Gastrocnemius medialis (tissue), 4 donors: ENCODE data around the gene LRRC51. TPM values are rescaled to one million over a fixed set of nuclear protein-coding genes. Genes with fewer than 3 reads are reported as not detected.

Experiments used
- ATAC-seq, 2 donors: fragments of 150-250 bp; one replicate each; pipeline ENCODE4 v1.9.1; 2016
- DNase-seq, 2 donors: peaks; one replicate each; pipeline ENCODE4 v3.0.0-alpha.2; 2019
- H3K27ac ChIP-seq, 4 donors: fragments of 200-600 bp; sonication (generic); 1 replicate in 1 of 4; 2 replicates in 3 of 4; pipeline ENCODE4 v1.5.1; 2016 to 2018; ENCODE audit warnings: mild to moderate bottlenecking in 2 of 4, moderate library complexity in 1 of 4
- H3K27me3 ChIP-seq, 3 donors: fragments of 200-600 bp; sonication (generic) in 2 of 3; 1 replicate in 1 of 3; 2 replicates in 2 of 3; pipeline versions ENCODE4 v1.5.1 to v1.6.0; 2016 to 2019; ENCODE audit warnings: mild to moderate bottlenecking in 1 of 3, moderate library complexity in 1 of 3
- H3K36me3 ChIP-seq, 2 donors: fragments of 200-600 bp; sonication (generic) in 1 of 2; one replicate each; pipeline ENCODE4 v1.5.1; 2017 to 2018
- H3K4me1 ChIP-seq, 2 donors: fragments of 200-600 bp; sonication (generic) in 1 of 2; one replicate each; pipeline ENCODE4 v1.5.1; 2016 to 2017; ENCODE audit warnings: mild to moderate bottlenecking in 2 of 2
- H3K4me3 ChIP-seq, 4 donors: fragments of 200-600 bp; sonication (generic) in 3 of 4; 1 replicate in 1 of 4; 2 replicates in 3 of 4; pipeline ENCODE4 v1.5.1; 2016 to 2019; ENCODE audit warnings: mild to moderate bottlenecking in 2 of 4
- H3K9me3 ChIP-seq, 3 donors: fragments of 200-600 bp; sonication (generic) in 2 of 3; 1 replicate in 1 of 3; 2 replicates in 2 of 3; pipeline ENCODE4 v1.5.1; 2016 to 2019
- CTCF ChIP-seq, 5 experiments: fragments of 450-650 bp in 3 of 5; fragments of 200-600 bp in 2 of 5; sonication (generic) in 2 of 5; IDR thresholded peaks in 4 of 5; conservative IDR thresholded peaks in 1 of 5; 1 replicate in 4 of 5; 2 replicates in 1 of 5; pipeline ENCODE4 v1.5.1; 2016 to 2019; ENCODE audit warnings: antibody characterized with exemption in 5 of 5, mild to moderate bottlenecking in 3 of 5, moderate library complexity in 3 of 5
- POLR2A ChIP-seq, 2 donors: fragments of 450-650 bp; IDR thresholded peaks; one replicate each; pipeline ENCODE4 v1.6.1; 2017; ENCODE audit warnings: antibody characterized with exemption in 2 of 2, mild to moderate bottlenecking in 2 of 2, moderate library complexity in 2 of 2
- in situ Hi-C, 4 donors: fragments of 200-750 bp; cut with MboI; loops; one replicate each; pipeline versions ENCODE4 v1.15.0 to v1.8.0; 2017; ENCODE audit warnings: low sequenced_read_pairs in 4 of 4
- intact Hi-C: fragments of 100-400 bp; cut with DNase I; formaldehyde crosslinking; loops from one replicate; pipeline ENCODE4 v1.15.1; 2023; ENCODE audit warnings: low total_unique reads
- total RNA-seq, 4 donors: library from RNA; depleted of rRNA; stranded (reverse); fragments of >200 nt; gene quantifications; one replicate each; pipeline versions ENCODE4 v1.1.0 to v1.2.3, GENCODE V29; 2016

Gene LRRC51
- total RNA-seq, 4 donors from 2014 or later = 3.6 to 9.5 (median 5.3) TPM

GRCh38 chr11:72038491-72038890, 42.2 kb upstream of the LRRC51 start:
- Histone ChIP-seq H3K4me3 (peak overlapping the region; percentile 57 to 83 (median 70)), H3K4me1 (peaks cover 49 to 53% of the 10 kb centered on the region in 2 donors), H3K36me3 (peaks cover 0 to 25% of the 10 kb centered on the region in 2 donors), H3K27me3 (no peaks in the 10 kb centered on the region), H3K9me3 (no peaks in the 10 kb centered on the region), H3K27ac (peak overlapping the region; percentile 87 to 97 (median 97))
- in situ Hi-C loops (loop anchor here in 1 of 4 donors (5.0 kb wide), 1 partner anchor 39 kb away; no protein-coding TSS in a partner anchor), intact Hi-C loops (loop anchor here (1.0 kb wide), 2 partner anchors 74 to 185 kb away; partner anchors contain the start of gene ANAPC15)
- TF ChIP-seq CTCF (IDR thresholded peaks at IDR 0.05 in 4 of 5, conservative IDR thresholded peaks at IDR 0.05 in 1 of 5) (no peak), POLR2A (IDR thresholded peaks at IDR 0.05) (peak; percentile 78 to 82)
- DNase-seq (peak; percentile 79 to 85), ATAC-seq (peak; percentile 55 to 60)

DNA sequence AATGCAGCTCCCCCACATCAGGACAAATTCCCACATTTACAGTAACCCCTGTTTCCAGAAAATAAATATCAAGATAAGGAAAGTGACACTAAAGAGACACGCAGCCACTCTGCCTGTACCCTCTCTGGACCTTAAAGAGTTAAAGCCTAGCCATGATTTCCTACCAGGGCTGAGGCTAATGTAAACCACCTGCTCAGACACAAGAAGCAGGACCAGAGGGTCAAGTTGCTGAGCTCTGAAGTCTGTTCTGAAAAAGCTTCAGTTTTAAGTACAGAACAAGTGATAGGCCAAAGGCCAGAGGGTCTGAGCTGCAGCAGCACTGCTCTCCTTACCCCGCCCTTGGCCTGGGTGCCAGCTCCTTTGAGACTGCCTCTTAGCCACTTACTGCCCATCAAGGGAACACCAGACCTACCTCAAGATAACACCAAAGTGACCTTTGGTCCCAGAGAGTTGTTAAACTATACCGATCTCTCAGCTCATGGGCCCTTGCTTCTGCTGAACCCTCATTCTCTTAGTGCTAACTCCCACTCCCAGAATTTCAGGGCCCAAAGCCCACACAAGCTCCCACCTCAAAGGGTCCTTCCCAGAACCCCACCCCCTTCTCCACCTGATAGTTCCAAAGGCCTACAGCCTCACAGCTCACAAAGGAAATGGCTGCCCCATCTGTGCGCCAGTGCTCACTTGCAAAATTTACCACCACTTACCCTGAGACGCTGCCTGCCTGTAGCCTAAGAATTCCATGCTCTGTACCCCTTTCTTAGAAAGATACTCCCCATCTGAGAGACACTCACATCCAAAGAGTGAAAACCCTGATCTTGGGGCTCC, 41.4 kb upstream of the LRRC51 start:
- ATAC-seq = peak; percentile 2 to 3
- peak overlapping the region; percentile 87 to 97 (median 97) for H3K27ac ChIP-seq
- H3K9me3 ChIP-seq = no peaks in the 10 kb centered on the region
- peaks cover 0 to 18% of the 10 kb centered on the region in 2 donors for H3K36me3 ChIP-seq
- H3K4me3 ChIP-seq = peak overlapping the region; percentile 57 to 83 (median 70)
- intact Hi-C loops (no loop called here), in situ Hi-C loops (loop anchor here in 1 of 4 donors (5.0 kb wide), 1 partner anchor 38 kb away; no protein-coding TSS in a partner anchor)
- H3K27me3 ChIP-seq = no peaks in the 10 kb centered on the region
- TF ChIP-seq POLR2A (IDR thresholded peaks at IDR 0.05) (no peak), CTCF (IDR thresholded peaks at IDR 0.05 in 4 of 5, conservative IDR thresholded peaks at IDR 0.05 in 1 of 5) (no peak)
- H3K4me1 ChIP-seq = peaks cover 45 to 53% of the 10 kb centered on the region in 2 donors
- DNase-seq = peak in 1 of 2 donors; percentile 40

DNA sequence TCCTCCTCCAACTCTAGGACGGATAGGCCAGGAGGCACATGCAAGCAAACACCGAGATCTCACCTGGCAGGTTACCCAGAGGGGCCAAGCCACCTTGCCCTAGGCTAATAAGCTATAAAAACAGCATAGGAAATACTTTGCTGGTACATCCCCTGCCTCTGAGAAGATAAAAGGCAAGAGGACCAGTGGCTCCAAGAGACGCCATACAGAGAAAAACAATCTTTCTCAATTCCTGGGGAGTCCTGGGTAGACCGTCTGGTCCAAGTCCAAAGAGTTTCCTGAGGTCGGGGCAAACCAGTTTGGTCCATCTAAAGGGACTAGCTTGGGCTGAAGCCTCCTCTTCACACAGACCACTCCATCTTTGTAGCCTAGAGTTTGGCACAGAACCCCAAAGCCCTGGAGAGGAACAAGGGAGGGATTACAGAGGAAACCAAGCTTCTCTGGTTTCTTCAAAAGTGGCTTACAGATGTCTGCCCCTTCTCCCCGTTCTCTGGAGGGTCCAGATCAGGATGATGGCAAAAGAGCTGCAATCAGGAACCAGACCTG, 40.7 kb upstream of the LRRC51 start:
- Histone ChIP-seq H3K27me3 (no peaks in the 10 kb centered on the region), H3K4me1 (peaks cover 42 to 53% of the 10 kb centered on the region in 2 donors), H3K36me3 (peaks cover 0 to 11% of the 10 kb centered on the region in 2 donors), H3K4me3 (peak overlapping the region; percentile 57 to 83 (median 70)), H3K27ac (peak overlapping the region; percentile 87 to 97 (median 97)), H3K9me3 (no peaks in the 10 kb centered on the region)
- DNase-seq = no peak
- ATAC-seq = no peak
- in situ Hi-C loops = loop anchor here in 3 of 4 donors (5.0 kb wide), 1 partner anchor 37 kb away; no protein-coding TSS in a partner anchor
- intact Hi-C loops = no loop called here
- no peak for TF ChIP-seq POLR2A (IDR thresholded peaks at IDR 0.05)
- no peak for TF ChIP-seq CTCF (IDR thresholded peaks at IDR 0.05 in 4 of 5, conservative IDR thresholded peaks at IDR 0.05 in 1 of 5)

DNA sequence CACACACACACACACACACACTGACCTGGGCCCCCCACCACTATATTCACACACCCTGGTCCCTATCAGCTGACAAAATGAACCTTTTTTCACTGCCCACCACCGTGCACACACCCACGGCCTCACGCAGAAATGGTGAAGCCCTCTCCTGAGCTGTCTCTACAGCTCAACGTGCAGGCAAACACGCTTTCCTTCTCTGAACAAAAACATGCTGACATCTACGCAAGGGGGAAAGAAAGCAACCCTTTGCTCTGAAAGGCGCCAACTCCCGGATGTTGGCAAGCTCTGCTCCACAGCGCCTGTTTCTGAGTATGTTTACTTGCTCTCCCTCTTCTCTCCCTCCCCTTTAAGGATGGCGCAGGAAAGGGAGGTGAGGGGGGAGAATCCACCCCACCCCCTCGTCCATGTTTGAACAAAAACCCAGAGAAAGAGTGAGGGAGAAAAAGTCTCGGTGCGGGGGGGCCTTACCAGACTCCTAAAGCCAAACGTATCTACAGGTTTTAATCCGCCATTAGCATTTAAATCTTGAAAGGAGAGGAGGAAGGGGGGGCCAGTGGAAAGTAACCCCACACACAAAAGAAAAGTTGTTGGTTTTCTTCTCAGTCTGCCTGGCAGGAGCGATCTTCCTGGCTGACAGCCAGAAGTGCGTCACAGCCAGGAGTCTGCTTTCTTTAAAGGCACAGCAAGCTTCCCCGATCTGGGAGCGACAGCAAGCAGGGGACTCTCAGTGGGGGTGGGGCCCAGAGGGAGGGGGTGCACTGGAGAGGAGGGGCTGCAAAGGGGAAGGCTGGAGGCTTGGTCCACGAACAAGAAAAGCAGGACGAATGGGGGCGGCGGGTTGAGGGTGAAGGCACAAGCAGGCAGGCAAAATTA, 39.9 kb upstream of the LRRC51 start:
- Histone ChIP-seq H3K4me3 (peak overlapping the region; percentile 57 to 83 (median 70)), H3K4me1 (peaks cover 41 to 51% of the 10 kb centered on the region in 2 donors), H3K27me3 (no peaks in the 10 kb centered on the region), H3K9me3 (no peaks in the 10 kb centered on the region), H3K27ac (peak overlapping the region; percentile 87 to 97 (median 97)), H3K36me3 (peaks cover 0 to 3% of the 10 kb centered on the region in 2 donors)
- in situ Hi-C loops = loop anchor here in 2 of 4 donors (5.0 kb wide), 1 partner anchor 37 kb away; no protein-coding TSS in a partner anchor
- DNase-seq (peak; percentile 91 to 94), ATAC-seq (peak; percentile 78 to 79)
- intact Hi-C loops = loop anchor here (1.0 kb wide), 2 partner anchors 40 to 63 kb away; partner anchors contain the start of genes LAMTOR1, LRRC51 and NUMA1
- TF ChIP-seq POLR2A (IDR thresholded peaks at IDR 0.05) = peak; percentile 44 to 69
- peak in 1 of 5 experiments; percentile 22 for TF ChIP-seq CTCF (IDR thresholded peaks at IDR 0.05 in 4 of 5, conservative IDR thresholded peaks at IDR 0.05 in 1 of 5)
